Heart right ventricle (tissue), 16 donors: ENCODE results near the gene KCTD1. TPM values are rescaled to one million over a fixed set of nuclear protein-coding genes. Genes with fewer than 3 reads are reported as not detected.
A peak's percentile ranks its signal among the peaks of the same experiment; 100 is the strongest.

Source experiments
- ATAC-seq, 8 donors: fragments of 200-7000 bp; cut with Tn5 transposase; one replicate each; pipeline ENCODE4 v1.9.1; 2020; ENCODE audit warnings: mild to moderate bottlenecking in 8 of 8, moderate library complexity in 8 of 8, moderate number of reproducible peaks in 1 of 8
- DNase-seq, 2 donors: peaks; one replicate each; pipeline ENCODE4 v3.0.0-alpha.2; 2020
- H3K27ac ChIP-seq, 10 donors: fragments of 200-600 bp; sonication (generic) in 2 of 10; one replicate each; pipeline versions ENCODE4 v1.5.0 to v1.8.0; 2020 to 2022; ENCODE audit warnings: mild to moderate bottlenecking in 3 of 10
- H3K27me3 ChIP-seq, 7 donors: fragments of 200-600 bp; one replicate each; pipeline ENCODE4 v1.8.0; 2021 to 2022; ENCODE audit warnings: mild to moderate bottlenecking in 2 of 7
- H3K36me3 ChIP-seq, 9 donors: fragments of 200-600 bp; sonication (generic) in 1 of 9; one replicate each; pipeline versions ENCODE4 v1.5.0 to v1.8.0; 2020 to 2022; ENCODE audit warnings: mild to moderate bottlenecking in 2 of 9
- H3K4me1 ChIP-seq, 9 donors: fragments of 200-600 bp; sonication (generic) in 1 of 9; one replicate each; pipeline versions ENCODE4 v1.5.0 to v1.8.0; 2020 to 2022; ENCODE audit warnings: mild to moderate bottlenecking in 4 of 9
- H3K4me3 ChIP-seq, 10 donors: fragments of 200-600 bp; sonication (generic) in 2 of 10; one replicate each; pipeline versions ENCODE4 v1.5.0 to v1.8.0; 2020 to 2022; ENCODE audit warnings: mild to moderate bottlenecking in 7 of 10, moderate library complexity in 2 of 10
- H3K9me3 ChIP-seq, 11 donors: fragments of 200-600 bp in 10 of 11; sonication (generic) in 2 of 11; one replicate each; pipeline versions ENCODE4 v1.5.0 to v1.8.0; 2013 to 2022; ENCODE audit warnings: mild to moderate bottlenecking in 2 of 11, control low read depth in 1 of 11, moderate library complexity in 1 of 11
- CTCF ChIP-seq, 9 donors: fragments of 200-600 bp; sonication (generic) in 2 of 9; IDR thresholded peaks; one replicate each; pipeline versions ENCODE4 v1.5.0 to v1.8.0; 2021 to 2022; ENCODE audit warnings: antibody characterized with exemption in 9 of 9, mild to moderate bottlenecking in 5 of 9, moderate library complexity in 1 of 9
- WGBS, 2 donors: extraction: QIAGEN DNeasy Blood & Tissue Kit; methylation state at CpG; one replicate each; pipeline ENCODE4 v1.1.7; 2013; ENCODE audit warnings: inconsistent platforms in 1 of 2; 5-methylcytosine and 5-hydroxymethylcytosine counted together
- intact Hi-C, 10 donors: fragments of 100-400 bp; cut with DNase I; formaldehyde crosslinking; loops; one replicate each; pipeline versions ENCODE4 v1.11.1 to v1.14.2; 2022
- polyA plus RNA-seq, 2 donors: library from polyadenylated mRNA; stranded (reverse); fragments of 200-250 nt; gene quantifications; one replicate each; pipeline ENCODE4 v1.2.3, GENCODE V29; 2013
- total RNA-seq, 10 donors: library from RNA; stranded (reverse); fragmentation: NEBNext Ultra II Directional in 3 of 10; extraction: Animal tissue kit (Norgen Biotek cat#: 25700) in 3 of 10; gene quantifications; one replicate each; pipeline versions ENCODE4 v1.2.1 to v1.2.4, GENCODE V29; 2021 to 2023
- donor health status: Arrhythmogenic right ventricular cardiomyopathy.
- donor health status: ischemic (EF 13 %, LVEDD 7.1; RV severe dilation, severe dysfunction).
- donor health status: healthy with polysubstance abuse.
- donor health status: DM: no; HTN: yes; CAD: no.
- donor health status: DM: no; HTN: no; CAD: no.
- donor health status: ischemic (EF 25% LVEDD 6.9; RV normal size, moderate dysfunction).
- donor health status: ischemic (EF 25% LVEDD 5.7; RV mildly dilated, moderate dysfunction).
- donor health status: healthy.
- donor health status: DM: yes; HTN: yes; CAD: no.
- donor health status: Ischemic cardiomyopathy.
- donor health status: ischemic (EF 35%, LVEDD 5.7; RV mildly dilated, moderate dysfunction).
- donor health status: nonischemic (EF 11% LVEDD 7.7; RV severe dilation, severe dysfunction).
- donor health status: DM: yes; HTN: yes; CAD: no.
- donor health status: PGD.
- donor health status: ischemic (EF 29% LVEDD 5.4; RV normal size, mild dysfunction).
- donor health status: nonischemic (EF 23%, LVEDD 6.1; RV moderate dilation, normal function).

The KCTD1 gene
- total and polyA plus RNA-seq, 12 donors, result 7.5 to 16.7 (median 10.7) TPM

GRCh38 chr18:26466026-26466425 lies 82.3 kb downstream of the KCTD1 start:
- Histone ChIP-seq H3K4me3 (no peak overlapping the region), H3K27ac (no peak overlapping the region), H3K27me3 (no peaks in the 10 kb centered on the region), H3K9me3 (no peaks in the 10 kb centered on the region), H3K36me3 (peaks cover 0 to 7% (median 0%) of the 10 kb centered on the region in 9 donors), H3K4me1 (peaks cover 0 to 22% (median 10%) of the 10 kb centered on the region in 9 donors)
- ATAC-seq (no peak), DNase-seq (no peak)
- intact Hi-C loops, result loop anchor here in 2 of 10 donors (10.0 kb wide), 3 partner anchors 49 to 99 kb away; no protein-coding TSS in a partner anchor
- WGBS, 2 donors, result 83 to 84% methylated on average over 7 to 8 of the region's 10 CpGs
- no peak for TF ChIP-seq CTCF (IDR thresholded peaks at IDR 0.05)

GRCh38 chr18:26465431-26465830 lies 82.9 kb downstream of the KCTD1 start:
- WGBS, 2 donors, result 94 to 96% methylated on average over 12 of the region's 12 CpGs
- DNase-seq (no peak), ATAC-seq (no peak)
- Histone ChIP-seq H3K27me3 (no peaks in the 10 kb centered on the region), H3K27ac (no peak overlapping the region), H3K4me1 (peaks cover 0 to 22% (median 12%) of the 10 kb centered on the region in 9 donors), H3K36me3 (peaks cover 0 to 7% (median 0%) of the 10 kb centered on the region in 9 donors), H3K4me3 (no peak overlapping the region), H3K9me3 (no peaks in the 10 kb centered on the region)
- no peak for TF ChIP-seq CTCF (IDR thresholded peaks at IDR 0.05)
- intact Hi-C loops, result loop anchor here in 2 of 10 donors (10.0 kb wide), 3 partner anchors 49 to 99 kb away; no protein-coding TSS in a partner anchor

- H3K9me3 ChIP-seq, result no peaks in the 10 kb centered on the region
- 72 to 79% methylated on average over 11 of the region's 11 CpGs for WGBS, 2 donors
- intact Hi-C loops, result loop anchor here in 2 of 10 donors (10.0 kb wide), 3 partner anchors 50 to 100 kb away; no protein-coding TSS in a partner anchor
- H3K4me3 ChIP-seq, result no peak overlapping the region
- no peak overlapping the region for H3K27ac ChIP-seq
- peaks cover 0 to 7% (median 0%) of the 10 kb centered on the region in 9 donors for H3K36me3 ChIP-seq
- ATAC-seq (no peak), DNase-seq (no peak)
- TF ChIP-seq CTCF (IDR thresholded peaks at IDR 0.05), result no peak
- peaks cover 0 to 16% (median 10%) of the 10 kb centered on the region in 9 donors for H3K4me1 ChIP-seq
- no peaks in the 10 kb centered on the region for H3K27me3 ChIP-seq
Measured at GRCh38 chr18:26464128-26465011, 84.0 kb downstream of the KCTD1 start.

GRCh38 chr18:26462355-26462754 lies 86.0 kb downstream of the KCTD1 start:
- no peak for DNase-seq
- intact Hi-C loops, result loop anchor here in 2 of 10 donors (10.0 kb wide), 3 partner anchors 52 to 102 kb away; no protein-coding TSS in a partner anchor
- Histone ChIP-seq H3K36me3 (peaks cover 0 to 19% (median 0%) of the 10 kb centered on the region in 9 donors), H3K27me3 (no peaks in the 10 kb centered on the region), H3K9me3 (no peaks in the 10 kb centered on the region), H3K27ac (peak overlapping the region in 1 of 10 donors; percentile 25), H3K4me1 (peaks cover 0 to 35% (median 13%) of the 10 kb centered on the region in 9 donors), H3K4me3 (no peak overlapping the region)
- WGBS, 2 donors, result 65 to 70% methylated on average over 4 of the region's 4 CpGs
- no peak for TF ChIP-seq CTCF (IDR thresholded peaks at IDR 0.05)
- peak in 4 of 8 donors; percentile 14 to 48 (median 31) for ATAC-seq
